WTC11 (cell line): ENCODE measurements around the gene SCYGR8. TPM values are rescaled to one million over a fixed set of nuclear protein-coding genes. Genes with fewer than 3 reads are reported as not detected.

Experiments
- ATAC-seq: fragments of 200-7000 bp; cut with Tn5 transposase; 2 replicates; pipeline ENCODE4 v1.10.0; 2021; ENCODE audit warnings: mild to moderate bottlenecking, moderate library complexity
- CTCF ChIA-PET: fragments of 300-600 bp; sonication (Branson Sonifier 250); formaldehyde crosslinking; loops from one replicate; lab custom pipeline; 2021; ENCODE audit warnings: antibody characterized with exemption; lab: Charles Lee
- POLR2A ChIA-PET: fragments of 350-600 bp; sonication (Branson Sonifier 250); formaldehyde crosslinking; loops from one replicate; lab custom pipeline; 2021; ENCODE audit warnings: antibody characterized with exemption; lab: Charles Lee
- DNase-seq: peaks from one replicate; pipeline ENCODE4 v3.0.0; 2021; ENCODE audit warnings: low spot score
- H3K27ac Mint-ChIP-seq: 2 replicates; pipeline ENCODE4 v1.8.0; 2021; ENCODE audit warnings: mixed read lengths
- H3K27me3 Mint-ChIP-seq: 2 replicates; pipeline ENCODE4 v1.8.0; 2021; ENCODE audit warnings: low read depth, mild to moderate bottlenecking, moderate library complexity, mixed read lengths
- H3K36me3 Mint-ChIP-seq: 2 replicates; pipeline ENCODE4 v1.8.0; 2021; ENCODE audit warnings: mixed read lengths
- H3K4me1 Mint-ChIP-seq: 2 replicates; pipeline ENCODE4 v1.8.0; 2022; ENCODE audit warnings: mixed read lengths
- H3K4me3 Mint-ChIP-seq: 2 replicates; pipeline ENCODE4 v1.8.0; 2021; ENCODE audit warnings: mild to moderate bottlenecking, moderate library complexity, mixed read lengths
- H3K9me3 Mint-ChIP-seq: 2 replicates; pipeline ENCODE4 v1.8.0; 2021; ENCODE audit warnings: mixed read lengths
- ARID4B ChIP-seq: sonication (generic); formaldehyde crosslinking; IDR thresholded peaks from 2 replicates; pipeline ENCODE4 v1.8.0; 2023; ENCODE audit warnings: missing genetic modification reagents, mild to moderate bottlenecking, borderline replicate concordance
- E2F4 ChIP-seq: sonication (generic); formaldehyde crosslinking; IDR thresholded peaks from 2 replicates; pipeline ENCODE4 v1.8.1; 2022; ENCODE audit warnings: low read depth, mild to moderate bottlenecking, moderate library complexity, missing genetic modification reagents, borderline replicate concordance
- ELF4 ChIP-seq: sonication (generic); formaldehyde crosslinking; IDR thresholded peaks from 2 replicates; pipeline ENCODE4 v1.8.1; 2022; ENCODE audit warnings: low read depth, mild to moderate bottlenecking, moderate library complexity, missing genetic modification reagents
- FOXP4 ChIP-seq: sonication (generic); formaldehyde crosslinking; IDR thresholded peaks from 2 replicates; pipeline ENCODE4 v1.8.0; 2022; ENCODE audit warnings: mild to moderate bottlenecking, missing genetic modification reagents
- GRHL2 ChIP-seq: fragments of 250-450 bp; sonication (Bioruptor Pico); IDR thresholded peaks from 2 replicates; pipeline ENCODE4 v1.8.0; 2022; ENCODE audit warnings: mild to moderate bottlenecking, moderate library complexity; ENCODE audit not compliant: insufficient replicate concordance, severe bottlenecking
- HMGXB4 ChIP-seq: sonication (generic); formaldehyde crosslinking; IDR thresholded peaks from 2 replicates; pipeline ENCODE4 v1.8.1; 2023; ENCODE audit warnings: mild to moderate bottlenecking, moderate library complexity, missing genetic modification reagents
- JAZF1 ChIP-seq: fragments of 250-450 bp; sonication (Bioruptor Pico); IDR thresholded peaks from 2 replicates; pipeline ENCODE4 v1.9.0; 2021; ENCODE audit warnings: moderate library complexity, mild to moderate bottlenecking, inconsistent platforms
- MYBL2 ChIP-seq: sonication (generic); formaldehyde crosslinking; IDR thresholded peaks from 2 replicates; pipeline ENCODE4 v1.8.1; 2023; ENCODE audit warnings: mild to moderate bottlenecking, moderate library complexity, missing genetic modification reagents
- NFE2L1 ChIP-seq: sonication (generic); formaldehyde crosslinking; IDR thresholded peaks from 2 replicates; pipeline ENCODE4 v1.8.1; 2023; ENCODE audit warnings: missing genetic modification reagents
- NFYB ChIP-seq: sonication (generic); formaldehyde crosslinking; conservative IDR thresholded peaks from 2 replicates; pipeline ENCODE4 v1.8.0; 2022; ENCODE audit warnings: low read depth, missing genetic modification reagents
- NR2C2 ChIP-seq: sonication (generic); formaldehyde crosslinking; IDR thresholded peaks from 2 replicates; pipeline ENCODE4 v1.8.0; 2022; ENCODE audit warnings: mild to moderate bottlenecking, missing genetic modification reagents
- RELA ChIP-seq: sonication (generic); formaldehyde crosslinking; IDR thresholded peaks from 2 replicates; pipeline ENCODE4 v1.8.1; 2022; ENCODE audit warnings: missing genetic modification reagents, mild to moderate bottlenecking, borderline replicate concordance
- RORB ChIP-seq: fragments of 250-450 bp; sonication (Bioruptor Pico); IDR thresholded peaks from 2 replicates; pipeline ENCODE4 v1.9.0; 2021; ENCODE audit warnings: mild to moderate bottlenecking
- ZNF121 ChIP-seq: sonication (generic); formaldehyde crosslinking; IDR thresholded peaks from 2 replicates; pipeline ENCODE4 v1.8.0; 2023; ENCODE audit warnings: missing genetic modification reagents
- ZNF219 ChIP-seq: sonication (generic); formaldehyde crosslinking; IDR thresholded peaks from 2 replicates; pipeline ENCODE4 v1.8.0; 2023; ENCODE audit warnings: missing genetic modification reagents, mild to moderate bottlenecking, borderline replicate concordance
- ZNF281 ChIP-seq: sonication (generic); formaldehyde crosslinking; IDR thresholded peaks from 2 replicates; pipeline ENCODE4 v1.8.0; 2023; ENCODE audit warnings: mild to moderate bottlenecking, missing genetic modification reagents
- ZNF671 ChIP-seq: fragments of 250-450 bp; sonication (Bioruptor Pico); IDR thresholded peaks from 2 replicates; pipeline ENCODE4 v1.8.0; 2021; ENCODE audit warnings: mild to moderate bottlenecking
- ZSCAN18 ChIP-seq: fragments of 250-450 bp; sonication (Bioruptor Pico); IDR thresholded peaks from 2 replicates; pipeline ENCODE4 v2.1.2; 2022; ENCODE audit warnings: mild to moderate bottlenecking, moderate library complexity
- total RNA-seq: library from RNA; stranded (reverse); gene quantifications from 3 replicates; pipeline ENCODE4 v1.2.3, GENCODE V29; 2021

The SCYGR8 gene
- total RNA-seq, 1 experiment from 2014 or later = not detected

GRCh38 chr2:227710986-227711385 is 34.7 kb upstream of the SCYGR8 start (continued):
- TF ChIP-seq ARID4B (CRISPR knock-in tag) (no peak), ZSCAN18 (CRISPR knock-in tag) (no peak), RORB (CRISPR knock-in tag) (no peak), JAZF1 (no peak), NFE2L1 (CRISPR knock-in tag) (no peak), NR2C2 (no peak), RELA (CRISPR knock-in tag) (no peak)

GRCh38 chr2:227713291-227713690 is 32.4 kb upstream of the SCYGR8 start:
- 0 out of 2 replicates have a peak, but pooled peaks cover 3% of the 10 kb centered on the region for H3K27me3 Mint-ChIP-seq
- DNase-seq = no peak
- H3K4me3 Mint-ChIP-seq = no peak overlapping the region
- peaks cover 3% of the 10 kb centered on the region; the same call in 1 of the 2 replicates for H3K36me3 Mint-ChIP-seq
- H3K27ac Mint-ChIP-seq = no peak overlapping the region
- ChIA-PET POLR2A (interaction anchor here (0.7 kb wide), 1 partner anchor 21 kb away, joined by 10 read pairs; no protein-coding TSS in a partner anchor), CTCF (interaction anchor here (0.6 kb wide), 1 partner anchor 118 kb away, joined by 3 read pairs; no protein-coding TSS in a partner anchor)
- H3K9me3 Mint-ChIP-seq = peaks cover 6% of the 10 kb centered on the region
- TF ChIP-seq ZNF121 (CRISPR knock-in tag) (no peak), NFYB (no peak), NFE2L1 (CRISPR knock-in tag) (no peak), ZSCAN18 (CRISPR knock-in tag) (no peak), ELF4 (CRISPR knock-in tag) (no peak), JAZF1 (no peak), HMGXB4 (CRISPR knock-in tag) (no peak), ZNF671 (CRISPR knock-in tag) (no peak), MYBL2 (no peak), ZNF219 (CRISPR knock-in tag) (no peak), FOXP4 (CRISPR knock-in tag) (no peak), GRHL2 (CRISPR knock-in tag) (no peak), ZNF281 (CRISPR knock-in tag) (no peak), E2F4 (no peak)
- TF ChIP-seq, all 79 proteins: peak for 0
- H3K4me1 Mint-ChIP-seq = peaks cover 26% of the 10 kb centered on the region
- ATAC-seq = no peak
